22Rv1 (cell line): ENCODE measurements around the gene INSYN2A.

ENCODE experiments used
- ZFX ChIP-seq: fragments of 450-650 bp; IDR thresholded peaks from 2 replicates; pipeline ENCODE4 v1.6.1; 2017; ENCODE audit warnings: antibody characterized with exemption, borderline replicate concordance
- TF ChIP-seq, protein P1 (sequence below): fragments of 450-650 bp; IDR thresholded peaks from 2 replicates; pipeline ENCODE4 v1.5.1; 2017; ENCODE audit warnings: mild to moderate bottlenecking

DNA sequence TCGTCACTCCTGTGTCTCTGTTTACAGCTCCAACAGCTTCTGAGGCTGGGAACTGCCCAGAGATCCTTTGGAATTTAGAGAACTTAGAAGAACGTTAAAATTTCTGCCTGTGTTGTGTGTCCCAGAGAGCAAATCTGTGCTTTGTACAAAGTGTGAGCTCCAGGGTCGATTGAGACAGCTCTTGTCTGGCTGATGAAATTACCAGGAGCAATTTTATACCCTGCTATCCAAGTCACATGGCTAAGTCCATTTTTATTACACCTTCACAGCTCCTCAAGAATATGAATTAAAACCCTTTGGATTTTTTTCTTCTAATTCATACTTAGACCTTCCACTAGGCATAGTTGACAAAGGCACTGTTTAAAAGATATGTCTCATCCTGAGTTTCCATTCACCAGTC, 46.5 kb upstream of the INSYN2A start:
- TF ChIP-seq, protein P1, sequence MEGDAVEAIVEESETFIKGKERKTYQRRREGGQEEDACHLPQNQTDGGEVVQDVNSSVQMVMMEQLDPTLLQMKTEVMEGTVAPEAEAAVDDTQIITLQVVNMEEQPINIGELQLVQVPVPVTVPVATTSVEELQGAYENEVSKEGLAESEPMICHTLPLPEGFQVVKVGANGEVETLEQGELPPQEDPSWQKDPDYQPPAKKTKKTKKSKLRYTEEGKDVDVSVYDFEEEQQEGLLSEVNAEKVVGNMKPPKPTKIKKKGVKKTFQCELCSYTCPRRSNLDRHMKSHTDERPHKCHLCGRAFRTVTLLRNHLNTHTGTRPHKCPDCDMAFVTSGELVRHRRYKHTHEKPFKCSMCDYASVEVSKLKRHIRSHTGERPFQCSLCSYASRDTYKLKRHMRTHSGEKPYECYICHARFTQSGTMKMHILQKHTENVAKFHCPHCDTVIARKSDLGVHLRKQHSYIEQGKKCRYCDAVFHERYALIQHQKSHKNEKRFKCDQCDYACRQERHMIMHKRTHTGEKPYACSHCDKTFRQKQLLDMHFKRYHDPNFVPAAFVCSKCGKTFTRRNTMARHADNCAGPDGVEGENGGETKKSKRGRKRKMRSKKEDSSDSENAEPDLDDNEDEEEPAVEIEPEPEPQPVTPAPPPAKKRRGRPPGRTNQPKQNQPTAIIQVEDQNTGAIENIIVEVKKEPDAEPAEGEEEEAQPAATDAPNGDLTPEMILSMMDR: no peak
- TF ChIP-seq ZFX: no peak
